NCI-H226 (cell line): ENCODE measurements around the gene RNPEPL1.
"Not testable (repeated sequence)": the region's sequence is repeated elsewhere in the genome, so short reads cannot be mapped to it uniquely, and the experiment has no call there.

Experiments used
- DNase-seq: peaks from one replicate; pipeline ENCODE4 v3.0.0-alpha.2; 2015

The RNPEPL1 gene

GRCh38 chr2:240605867-240606743 is 37.8 kb downstream of the RNPEPL1 start:
- DNase-seq = no peak

GRCh38 chr2:240611601-240612210 is 43.4 kb downstream of the RNPEPL1 start:
- DNase-seq = no peak

- DNase-seq = no peak
These were observed 45.5 kb downstream of the RNPEPL1 start for GRCh38 chr2:240613781-240614180.

GRCh38 chr2:240614391-240614790 is 46.1 kb downstream of the RNPEPL1 start:
- DNase-seq = no peak

DNA sequence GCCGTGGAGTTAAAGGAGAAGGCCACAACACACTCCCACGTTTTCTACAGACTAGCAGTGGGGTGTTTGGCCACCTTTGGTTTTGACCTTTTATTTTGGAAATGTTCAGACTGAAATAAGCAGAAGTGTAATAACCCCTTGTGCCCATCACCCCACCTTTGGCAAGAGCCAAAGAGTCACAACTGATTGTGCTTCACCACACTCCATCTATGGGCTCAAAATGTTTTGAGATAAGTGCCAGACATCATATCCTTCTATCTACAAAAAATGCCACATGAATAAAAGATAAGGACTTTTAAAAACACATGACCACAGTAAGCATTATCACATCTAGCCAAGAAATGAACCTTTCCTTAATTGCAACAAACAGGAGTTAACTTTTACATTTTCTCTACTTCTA is 47.1 kb downstream of the RNPEPL1 start:
- no peak for DNase-seq

GRCh38 chr2:240615820-240616547 is 47.7 kb downstream of the RNPEPL1 start:
- no peak for DNase-seq

DNA sequence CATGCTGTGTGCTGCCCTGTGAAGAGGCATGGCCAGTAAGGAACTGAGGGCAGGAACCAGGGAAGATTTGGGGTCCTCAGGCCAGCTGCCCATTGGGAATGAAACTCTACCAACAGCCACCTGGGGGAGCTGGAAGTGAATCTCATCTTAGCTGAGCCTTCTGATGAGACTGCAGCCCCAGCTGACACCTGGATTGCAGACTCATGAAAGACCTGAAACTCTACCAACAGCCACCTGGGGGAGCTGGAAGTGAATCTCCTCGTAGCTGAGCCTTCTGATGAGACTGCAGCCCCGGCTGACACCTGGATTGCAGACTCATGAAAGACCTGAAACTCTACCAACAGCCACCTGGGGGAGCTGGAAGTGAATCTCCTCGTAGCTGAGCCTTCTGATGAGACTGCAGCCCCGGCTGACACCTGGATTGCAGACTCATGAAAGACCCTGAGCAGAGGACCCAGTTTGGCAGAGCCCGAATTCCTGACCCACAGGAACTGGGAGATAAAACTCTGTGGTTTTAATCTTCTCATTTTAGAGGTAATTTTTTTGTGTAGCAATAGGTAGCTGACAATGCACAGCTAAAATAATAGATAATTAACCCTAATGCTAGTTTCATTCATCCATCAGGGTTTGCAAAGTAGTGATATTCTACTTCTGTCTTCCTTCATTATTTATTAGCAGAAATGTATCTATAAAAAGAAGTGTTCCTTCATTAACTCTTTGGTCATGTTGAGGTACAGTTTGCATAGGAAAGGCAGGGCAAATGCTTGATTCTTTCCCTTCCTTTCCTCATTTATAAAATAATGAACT is 48.8 kb downstream of the RNPEPL1 start:
- not testable (repeated sequence) for DNase-seq

- no peak for DNase-seq
These were observed 50.5 kb downstream of the RNPEPL1 start for GRCh38 chr2:240618776-240619175.

- no peak for DNase-seq
These were observed 51.3 kb downstream of the RNPEPL1 start for GRCh38 chr2:240619506-240620148.

DNA sequence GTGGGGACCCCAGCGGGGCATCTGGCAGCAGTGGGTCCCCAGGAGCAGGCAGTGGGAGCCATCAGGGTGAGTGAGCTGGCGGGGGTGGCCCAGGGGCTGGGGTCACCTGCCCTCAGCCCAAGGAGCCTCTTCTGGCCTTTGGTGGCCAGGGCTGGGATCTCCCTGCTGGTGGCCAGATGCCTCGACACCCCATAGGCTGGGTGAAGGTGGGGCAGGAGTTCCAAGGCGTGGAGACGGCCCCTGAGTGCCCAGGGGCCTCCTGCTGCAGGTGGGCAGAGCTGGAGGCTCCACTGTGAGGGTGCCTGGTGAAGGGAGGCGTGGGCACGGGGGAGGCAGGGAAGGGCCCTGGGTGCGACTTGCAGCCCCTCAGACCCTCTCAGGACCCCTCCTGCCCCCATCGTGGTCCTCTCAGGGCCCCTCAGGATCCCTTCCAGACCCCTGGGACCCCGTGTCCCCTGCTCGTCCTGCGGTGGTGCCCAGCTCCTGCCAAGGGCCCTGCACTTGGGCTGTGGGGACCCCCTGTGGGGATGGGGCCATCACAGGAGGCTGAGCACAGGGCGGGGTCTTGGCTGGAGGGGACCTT is 52.0 kb downstream of the RNPEPL1 start:
- DNase-seq = no peak

GRCh38 chr2:240620859-240621258 is 52.6 kb downstream of the RNPEPL1 start:
- DNase-seq = no peak

DNA sequence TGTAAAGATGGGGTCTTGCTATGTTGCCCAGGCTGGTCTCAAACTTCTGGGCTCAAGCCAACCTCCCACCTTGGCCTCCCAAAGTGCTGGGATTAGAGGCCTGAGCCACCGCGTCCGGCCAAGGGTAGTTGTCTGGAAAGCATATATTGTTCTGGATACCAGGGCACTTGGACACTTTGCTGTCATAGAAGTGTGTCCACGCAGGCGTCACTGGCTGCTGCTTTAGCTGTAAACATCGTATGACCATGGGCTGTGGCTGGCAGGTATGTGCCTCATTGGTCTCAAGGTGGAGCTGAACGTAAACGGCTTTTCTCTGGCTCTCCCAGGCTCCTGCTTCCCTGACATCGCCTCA is 53.8 kb downstream of the RNPEPL1 start:
- no peak for DNase-seq

DNA sequence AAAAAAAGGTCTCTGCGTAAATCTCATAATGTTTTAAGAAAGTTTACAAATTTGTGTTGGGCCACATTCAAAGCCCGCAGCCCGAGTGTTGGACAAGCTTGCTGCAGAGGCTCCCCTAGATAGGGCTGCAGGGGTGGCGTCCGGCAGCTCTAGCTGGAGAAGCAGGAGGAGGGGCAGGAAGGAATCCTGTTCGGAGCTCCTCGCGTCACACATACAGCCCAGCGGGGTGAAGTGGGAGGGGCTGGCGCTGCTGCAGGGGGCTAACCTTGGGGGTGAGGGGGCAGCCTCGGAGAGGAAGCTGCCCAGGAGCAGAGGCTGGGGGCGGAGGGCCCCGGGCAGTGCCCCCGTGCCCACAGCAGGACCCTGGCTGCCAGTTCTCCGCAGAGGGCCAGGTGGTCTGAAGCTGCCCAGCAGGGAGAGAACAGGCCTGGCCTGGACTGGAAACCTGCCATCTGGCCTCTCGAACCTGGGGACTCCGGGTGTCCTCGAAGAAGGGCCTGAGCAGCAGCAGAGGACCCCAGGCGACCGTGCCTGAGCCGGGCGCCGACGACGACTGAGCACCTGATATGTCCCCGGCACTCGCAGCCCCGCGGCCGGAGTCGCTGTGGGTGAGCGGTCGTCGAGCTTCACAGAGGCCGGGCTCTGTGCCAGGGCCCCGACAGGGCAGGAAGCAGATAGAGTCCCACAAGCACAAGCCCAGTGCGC is 54.4 kb downstream of the RNPEPL1 start:
- no peak for DNase-seq

- DNase-seq = no peak
These were observed 55.3 kb downstream of the RNPEPL1 start for GRCh38 chr2:240623531-240624010.

DNA sequence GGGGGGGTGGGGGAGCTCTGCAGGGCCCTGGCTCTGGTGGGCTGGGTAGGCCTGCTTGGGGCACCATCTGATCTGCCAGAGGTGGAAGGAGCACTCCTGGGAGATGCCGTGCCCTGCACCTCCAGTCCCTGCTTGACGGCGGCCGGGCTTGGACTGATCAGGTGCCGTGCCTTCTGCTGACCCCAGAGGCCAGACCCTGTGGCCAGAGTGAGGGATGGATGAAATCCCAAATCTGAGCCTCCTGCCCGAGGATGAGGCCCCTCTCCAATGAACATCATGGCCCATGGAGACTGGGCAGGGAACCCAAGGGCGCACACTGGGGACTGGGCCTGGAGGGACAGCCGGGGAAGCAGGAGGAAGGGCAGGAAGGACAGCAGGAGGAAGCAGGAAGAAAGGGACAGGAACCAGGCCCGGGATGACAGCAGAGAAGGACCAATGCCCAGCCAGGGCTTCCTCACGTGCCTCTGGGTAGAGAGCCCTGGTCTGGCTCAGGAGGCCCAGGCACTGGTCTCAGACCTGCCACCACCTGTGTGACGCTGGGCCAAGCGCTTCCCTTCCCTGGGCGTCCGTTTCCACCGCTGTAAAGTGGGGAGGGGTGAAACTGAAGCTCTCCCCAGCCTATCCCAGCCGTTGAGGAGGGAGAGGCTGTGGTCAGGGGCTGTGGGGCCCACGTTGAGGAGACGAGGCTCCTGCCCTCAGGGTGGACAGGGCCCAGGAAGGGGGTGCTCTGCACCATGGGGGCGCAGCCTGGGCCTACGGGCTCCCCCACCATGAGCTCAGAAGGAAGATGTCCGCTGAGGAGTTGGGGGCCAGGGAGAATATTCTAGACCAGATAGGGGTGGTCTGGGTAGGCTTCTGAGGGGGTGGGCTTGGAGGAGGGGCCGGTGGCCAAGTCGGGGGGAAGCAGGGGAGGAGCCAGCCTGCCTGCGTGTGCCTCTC is 56.0 kb downstream of the RNPEPL1 start:
- no peak for DNase-seq

GRCh38 chr2:240624950-240625621 is 56.8 kb downstream of the RNPEPL1 start, which contains the start of gene GPR35:
TSS of gene GPR35 (plus strand) at chr2:240625480. CDS start at chr2:240629953, 4,473 bp downstream.
- DNase-seq = peak; percentile 65

GRCh38 chr2:240626531-240627300 is 58.4 kb downstream of the RNPEPL1 start:
- no peak for DNase-seq

DNA sequence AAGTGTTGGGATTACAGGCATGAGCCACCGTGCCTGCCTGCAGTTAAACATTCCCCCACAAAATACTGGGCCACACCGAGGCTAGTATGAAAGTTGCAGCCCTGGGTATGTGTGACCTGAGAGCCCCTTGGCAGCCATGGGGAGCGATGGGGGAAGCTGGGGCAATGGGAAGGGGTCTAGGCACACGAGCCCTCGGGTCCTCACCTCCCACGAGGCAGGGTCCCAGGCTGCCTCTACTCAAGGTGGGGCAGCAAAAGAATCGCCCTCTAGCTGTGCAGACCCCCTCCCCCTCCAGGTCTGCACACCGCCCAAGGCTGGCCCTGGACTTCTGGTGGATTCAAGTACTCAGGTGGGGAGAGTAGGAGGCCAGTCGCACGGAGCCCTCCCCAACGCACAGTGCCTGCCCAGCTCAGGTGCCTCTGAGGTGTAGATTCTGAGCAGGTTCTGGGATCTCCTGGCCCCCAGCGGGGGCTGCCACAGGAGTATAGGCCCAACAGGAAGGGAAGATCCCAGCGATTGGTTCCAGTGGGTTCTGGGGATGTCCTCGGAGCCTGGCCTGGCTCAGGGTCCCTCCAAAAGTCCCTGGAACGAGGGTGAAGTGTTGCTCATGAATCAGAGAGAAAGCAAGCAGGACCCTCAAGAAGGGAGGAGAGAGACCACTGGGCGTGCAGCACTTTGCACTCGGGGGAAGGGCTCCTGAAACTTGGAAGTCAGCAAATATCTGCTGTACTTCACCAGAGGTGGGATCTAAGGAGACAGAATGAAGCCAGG is 59.6 kb downstream of the RNPEPL1 start:
- DNase-seq = no peak
